ENCODE measurements around the gene IFITM10. TPM values are rescaled to one million over a fixed set of nuclear protein-coding genes. Genes with fewer than 3 reads are reported as not detected.

The IFITM10 gene
- total and polyA plus RNA-seq, 9 of the 15 experiments (the other 6 are each of a cell fraction or from before 2014, with no cell fraction given), result 0.08 to 0.13 (median 0.09) TPM; not detected in 6

DNA sequence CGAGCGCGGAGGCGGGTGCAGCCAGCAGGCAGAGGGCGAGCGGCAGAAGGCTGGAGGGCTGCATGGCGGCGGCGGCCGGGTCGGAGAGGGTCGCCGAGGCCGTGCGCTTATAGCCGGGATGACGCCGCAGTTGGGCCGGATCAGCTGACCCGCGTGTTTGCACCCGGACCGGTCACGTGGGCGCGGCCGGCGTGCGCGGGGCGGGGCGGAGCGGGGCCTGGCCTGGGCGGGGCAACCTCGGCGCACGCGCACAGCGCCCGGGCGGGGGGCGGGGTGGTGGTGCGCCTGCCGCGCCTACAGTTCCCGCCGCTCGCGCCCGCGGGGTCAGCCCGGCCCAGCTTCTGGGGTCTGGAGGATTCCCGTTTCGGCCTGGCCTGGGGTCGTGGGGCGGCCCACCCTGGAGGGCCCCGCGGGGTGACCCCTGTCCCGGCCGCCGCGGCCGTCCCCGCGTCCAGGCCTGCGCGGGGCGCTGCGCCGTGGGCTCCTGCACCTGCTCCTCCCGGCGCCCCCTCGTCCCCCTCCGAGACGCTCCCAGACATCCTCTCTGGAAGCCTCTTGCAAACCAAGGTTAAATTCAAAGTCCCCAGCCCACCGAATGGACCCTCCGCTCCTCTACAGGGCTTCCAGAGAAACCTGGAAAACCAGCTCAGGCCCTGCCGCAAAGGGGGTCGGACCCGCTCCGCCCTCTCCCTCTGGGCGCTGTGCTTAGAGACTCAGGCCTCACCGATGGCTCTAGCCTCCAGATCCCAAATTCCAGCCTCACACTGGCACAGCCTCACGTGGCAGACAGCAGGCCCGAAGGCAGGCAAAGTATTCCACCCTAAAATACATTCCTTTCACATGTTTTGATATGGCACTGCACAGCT, 13.6 kb upstream of the IFITM10 start, which contains the start of gene CTSD (continued):
- no peak for TF ChIP-seq ZBTB17 (CRISPR knock-in tag; IDR thresholded peaks at IDR 0.05)
- TF ChIP-seq, protein P1, sequence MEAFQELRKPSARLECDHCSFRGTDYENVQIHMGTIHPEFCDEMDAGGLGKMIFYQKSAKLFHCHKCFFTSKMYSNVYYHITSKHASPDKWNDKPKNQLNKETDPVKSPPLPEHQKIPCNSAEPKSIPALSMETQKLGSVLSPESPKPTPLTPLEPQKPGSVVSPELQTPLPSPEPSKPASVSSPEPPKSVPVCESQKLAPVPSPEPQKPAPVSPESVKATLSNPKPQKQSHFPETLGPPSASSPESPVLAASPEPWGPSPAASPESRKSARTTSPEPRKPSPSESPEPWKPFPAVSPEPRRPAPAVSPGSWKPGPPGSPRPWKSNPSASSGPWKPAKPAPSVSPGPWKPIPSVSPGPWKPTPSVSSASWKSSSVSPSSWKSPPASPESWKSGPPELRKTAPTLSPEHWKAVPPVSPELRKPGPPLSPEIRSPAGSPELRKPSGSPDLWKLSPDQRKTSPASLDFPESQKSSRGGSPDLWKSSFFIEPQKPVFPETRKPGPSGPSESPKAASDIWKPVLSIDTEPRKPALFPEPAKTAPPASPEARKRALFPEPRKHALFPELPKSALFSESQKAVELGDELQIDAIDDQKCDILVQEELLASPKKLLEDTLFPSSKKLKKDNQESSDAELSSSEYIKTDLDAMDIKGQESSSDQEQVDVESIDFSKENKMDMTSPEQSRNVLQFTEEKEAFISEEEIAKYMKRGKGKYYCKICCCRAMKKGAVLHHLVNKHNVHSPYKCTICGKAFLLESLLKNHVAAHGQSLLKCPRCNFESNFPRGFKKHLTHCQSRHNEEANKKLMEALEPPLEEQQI (IDR thresholded peaks at IDR 0.05), result no peak
- TF ChIP-seq, protein P2, sequence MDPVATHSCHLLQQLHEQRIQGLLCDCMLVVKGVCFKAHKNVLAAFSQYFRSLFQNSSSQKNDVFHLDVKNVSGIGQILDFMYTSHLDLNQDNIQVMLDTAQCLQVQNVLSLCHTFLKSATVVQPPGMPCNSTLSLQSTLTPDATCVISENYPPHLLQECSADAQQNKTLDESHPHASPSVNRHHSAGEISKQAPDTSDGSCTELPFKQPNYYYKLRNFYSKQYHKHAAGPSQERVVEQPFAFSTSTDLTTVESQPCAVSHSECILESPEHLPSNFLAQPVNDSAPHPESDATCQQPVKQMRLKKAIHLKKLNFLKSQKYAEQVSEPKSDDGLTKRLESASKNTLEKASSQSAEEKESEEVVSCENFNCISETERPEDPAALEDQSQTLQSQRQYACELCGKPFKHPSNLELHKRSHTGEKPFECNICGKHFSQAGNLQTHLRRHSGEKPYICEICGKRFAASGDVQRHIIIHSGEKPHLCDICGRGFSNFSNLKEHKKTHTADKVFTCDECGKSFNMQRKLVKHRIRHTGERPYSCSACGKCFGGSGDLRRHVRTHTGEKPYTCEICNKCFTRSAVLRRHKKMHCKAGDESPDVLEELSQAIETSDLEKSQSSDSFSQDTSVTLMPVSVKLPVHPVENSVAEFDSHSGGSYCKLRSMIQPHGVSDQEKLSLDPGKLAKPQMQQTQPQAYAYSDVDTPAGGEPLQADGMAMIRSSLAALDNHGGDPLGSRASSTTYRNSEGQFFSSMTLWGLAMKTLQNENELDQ (CRISPR knock-in tag; IDR thresholded peaks at IDR 0.05; ENCODE audit: borderline replicate concordance), result no peak
- TF ChIP-seq CREB1 (IDR thresholded peaks at IDR 0.05), result peak; percentile 60; the same call in 1 of the 2 replicates
- peak; percentile 70; the same call in 1 of the 2 replicates for TF ChIP-seq CREB1 (CRISPR knock-in tag; IDR thresholded peaks at IDR 0.05)
- TF ChIP-seq ADNP (tag; IDR thresholded peaks at IDR 0.05), result no peak
- TF ChIP-seq, protein P3, sequence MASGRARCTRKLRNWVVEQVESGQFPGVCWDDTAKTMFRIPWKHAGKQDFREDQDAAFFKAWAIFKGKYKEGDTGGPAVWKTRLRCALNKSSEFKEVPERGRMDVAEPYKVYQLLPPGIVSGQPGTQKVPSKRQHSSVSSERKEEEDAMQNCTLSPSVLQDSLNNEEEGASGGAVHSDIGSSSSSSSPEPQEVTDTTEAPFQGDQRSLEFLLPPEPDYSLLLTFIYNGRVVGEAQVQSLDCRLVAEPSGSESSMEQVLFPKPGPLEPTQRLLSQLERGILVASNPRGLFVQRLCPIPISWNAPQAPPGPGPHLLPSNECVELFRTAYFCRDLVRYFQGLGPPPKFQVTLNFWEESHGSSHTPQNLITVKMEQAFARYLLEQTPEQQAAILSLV (tag; IDR thresholded peaks at IDR 0.05), result no peak
- TF ChIP-seq EP400 (IDR thresholded peaks at IDR 0.05), result no peak; the same call in 1 of the 2 replicates
- TF ChIP-seq ZNF699 (CRISPR knock-in tag; IDR thresholded peaks at IDR 0.05; ENCODE audit: insufficient replicate concordance), result no peak
- TF ChIP-seq EP300 (IDR thresholded peaks at IDR 0.05; ENCODE audit: low read length), result peak; percentile 18; the same call in 1 of the 2 replicates
- TF ChIP-seq CREM (IDR thresholded peaks at IDR 0.05; ENCODE audit: low read depth), result peak; percentile 81
- TF ChIP-seq, protein P4, sequence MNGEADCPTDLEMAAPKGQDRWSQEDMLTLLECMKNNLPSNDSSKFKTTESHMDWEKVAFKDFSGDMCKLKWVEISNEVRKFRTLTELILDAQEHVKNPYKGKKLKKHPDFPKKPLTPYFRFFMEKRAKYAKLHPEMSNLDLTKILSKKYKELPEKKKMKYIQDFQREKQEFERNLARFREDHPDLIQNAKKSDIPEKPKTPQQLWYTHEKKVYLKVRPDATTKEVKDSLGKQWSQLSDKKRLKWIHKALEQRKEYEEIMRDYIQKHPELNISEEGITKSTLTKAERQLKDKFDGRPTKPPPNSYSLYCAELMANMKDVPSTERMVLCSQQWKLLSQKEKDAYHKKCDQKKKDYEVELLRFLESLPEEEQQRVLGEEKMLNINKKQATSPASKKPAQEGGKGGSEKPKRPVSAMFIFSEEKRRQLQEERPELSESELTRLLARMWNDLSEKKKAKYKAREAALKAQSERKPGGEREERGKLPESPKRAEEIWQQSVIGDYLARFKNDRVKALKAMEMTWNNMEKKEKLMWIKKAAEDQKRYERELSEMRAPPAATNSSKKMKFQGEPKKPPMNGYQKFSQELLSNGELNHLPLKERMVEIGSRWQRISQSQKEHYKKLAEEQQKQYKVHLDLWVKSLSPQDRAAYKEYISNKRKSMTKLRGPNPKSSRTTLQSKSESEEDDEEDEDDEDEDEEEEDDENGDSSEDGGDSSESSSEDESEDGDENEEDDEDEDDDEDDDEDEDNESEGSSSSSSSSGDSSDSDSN (IDR thresholded peaks at IDR 0.05; ENCODE audit: borderline replicate concordance in 1 of 2, low read depth in 2 of 2, low read length in 2 of 2), result no peak
- TF ChIP-seq STAG1 (CRISPR knock-in tag; IDR thresholded peaks at IDR 0.05; ENCODE audit: borderline replicate concordance), result 0 out of 2 replicates have a peak, but pooled peaks have one; percentile 29
- peak; percentile 33; the same call in 1 of the 2 replicates for TF ChIP-seq CTBP1 (IDR thresholded peaks at IDR 0.05; ENCODE audit: borderline replicate concordance)
- no peak for TF ChIP-seq CEBPG (CRISPR knock-in tag; IDR thresholded peaks at IDR 0.05)
- no peak for TF ChIP-seq CEBPG (tag; conservative IDR thresholded peaks at IDR 0.05 in 1 of 2, IDR thresholded peaks at IDR 0.05 in 1 of 2)
- TF ChIP-seq ZBTB7A (IDR thresholded peaks at IDR 0.05; ENCODE audit: borderline replicate concordance, control insufficient read depth, low read depth, low read length), result peak; percentile 73
- TF ChIP-seq CSDE1 (IDR thresholded peaks at IDR 0.05), result no peak
- peak; percentile 82 for TF ChIP-seq PHF20 (IDR thresholded peaks at IDR 0.05; ENCODE audit: partially characterized antibody)

Measured in K562 (cell line).